T47D (cell line): ENCODE measurements around the gene TPMT.

ENCODE experiments used
- DNase-seq, 2 experiments: peaks; one replicate each; pipeline versions ENCODE4 v3.0.0 to v3.0.0-alpha.2; 2011 to 2012; ENCODE audit warnings: low read depth in 1 of 2, low spot score in 1 of 2
- JUND ChIP-seq: IDR thresholded peaks from 2 replicates; pipeline ENCODE4 v1.6.1; 2012; ENCODE audit warnings: low read depth
- in situ Hi-C: cut with HindIII; loops from 2 replicates; pipeline ENCODE4 v1.10.0; 2016; ENCODE audit warnings: low sequenced_read_pairs, low pct_unique_long_range_greater_than_20kb

The TPMT gene

DNA sequence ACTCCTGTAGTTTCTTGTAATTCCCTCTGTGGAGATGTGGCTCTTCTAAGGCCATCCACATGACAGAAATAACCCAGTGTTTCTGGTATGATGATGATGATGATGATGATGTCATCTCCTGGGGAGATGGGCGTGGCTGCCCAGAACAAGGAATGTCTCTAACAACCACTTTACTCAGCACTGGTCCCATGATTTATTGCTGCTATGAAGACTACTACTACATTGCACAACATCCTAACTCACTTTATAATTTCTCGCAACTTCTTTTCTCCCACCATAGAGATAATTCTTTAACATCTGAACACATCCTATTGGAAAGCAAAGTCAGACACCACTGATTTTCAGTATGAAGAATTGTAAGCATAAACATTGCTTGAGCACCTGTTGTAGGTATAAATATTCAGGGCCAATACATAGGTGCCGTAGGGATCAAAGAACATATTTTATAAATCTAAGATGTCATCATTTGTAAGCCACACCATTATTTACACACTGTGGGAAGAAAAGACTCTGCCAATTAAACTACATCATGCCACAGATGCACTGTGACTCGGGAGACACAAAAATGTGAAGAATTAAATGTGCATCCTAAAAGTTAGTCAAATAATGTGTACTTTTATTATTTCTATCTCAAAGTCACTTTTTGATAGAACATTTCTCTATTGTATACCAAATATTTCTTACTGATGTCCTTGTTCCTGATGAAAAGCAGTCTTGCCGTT, 6.4 kb downstream of the TPMT start:
- DNase-seq, result no peak
- in situ Hi-C loops, result no loop called here
- no peak for TF ChIP-seq JUND

DNA sequence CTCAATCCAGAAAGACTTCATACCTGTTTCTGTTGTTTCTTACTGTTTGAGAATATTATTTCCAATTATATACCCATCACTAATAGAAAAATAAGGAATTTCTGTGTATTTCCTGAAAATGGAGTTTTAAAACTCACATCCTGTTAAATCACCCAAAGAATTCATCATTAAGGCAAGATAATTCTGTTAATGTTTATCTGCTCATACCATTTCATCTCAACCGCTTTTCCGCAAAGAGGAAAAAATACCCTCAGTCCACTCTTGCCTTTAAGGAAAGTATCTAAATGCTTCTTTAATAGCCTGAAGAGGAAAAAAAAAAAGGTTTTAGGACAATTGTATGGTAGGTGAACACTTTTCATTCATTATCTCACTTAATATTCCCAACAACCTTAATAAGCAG, 7.3 kb downstream of the TPMT start:
- in situ Hi-C loops, result no loop called here
- DNase-seq, result no peak
- no peak for TF ChIP-seq JUND

DNA sequence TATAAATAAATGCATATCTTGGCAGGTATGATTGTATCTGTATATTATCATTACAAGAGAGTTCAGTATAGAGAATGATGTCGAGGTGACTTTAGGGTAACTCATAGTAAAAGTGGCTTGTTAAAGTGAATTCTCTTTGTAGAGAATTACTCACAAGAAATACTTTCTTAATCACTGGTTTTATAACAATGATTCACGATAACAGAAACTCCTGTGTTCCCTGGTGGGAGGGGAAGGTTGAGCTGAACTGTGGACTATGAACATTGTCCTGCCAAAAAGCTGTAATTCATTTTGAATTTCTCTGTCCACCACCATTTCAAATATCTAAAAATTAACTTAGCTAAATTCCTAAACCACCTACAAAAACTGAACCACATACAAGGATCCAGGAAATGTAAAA, 7.7 kb downstream of the TPMT start:
- in situ Hi-C loops, result no loop called here
- no peak for TF ChIP-seq JUND
- no peak for DNase-seq

DNA sequence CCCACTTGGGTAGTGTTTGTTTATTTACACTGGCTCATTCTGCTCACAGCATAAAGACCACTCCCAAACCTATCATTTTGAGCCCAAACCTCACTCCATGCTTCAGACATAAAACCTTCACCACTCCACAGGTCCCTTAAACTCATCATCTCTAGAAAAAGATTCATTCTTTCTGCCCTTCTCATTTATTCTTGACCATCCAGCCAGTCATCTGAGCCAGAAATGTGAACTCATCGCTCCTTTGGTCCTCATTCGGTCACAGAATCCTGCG, 12.4 kb downstream of the TPMT start:
- in situ Hi-C loops, result no loop called here
- DNase-seq, result no peak
- no peak for TF ChIP-seq JUND

DNA sequence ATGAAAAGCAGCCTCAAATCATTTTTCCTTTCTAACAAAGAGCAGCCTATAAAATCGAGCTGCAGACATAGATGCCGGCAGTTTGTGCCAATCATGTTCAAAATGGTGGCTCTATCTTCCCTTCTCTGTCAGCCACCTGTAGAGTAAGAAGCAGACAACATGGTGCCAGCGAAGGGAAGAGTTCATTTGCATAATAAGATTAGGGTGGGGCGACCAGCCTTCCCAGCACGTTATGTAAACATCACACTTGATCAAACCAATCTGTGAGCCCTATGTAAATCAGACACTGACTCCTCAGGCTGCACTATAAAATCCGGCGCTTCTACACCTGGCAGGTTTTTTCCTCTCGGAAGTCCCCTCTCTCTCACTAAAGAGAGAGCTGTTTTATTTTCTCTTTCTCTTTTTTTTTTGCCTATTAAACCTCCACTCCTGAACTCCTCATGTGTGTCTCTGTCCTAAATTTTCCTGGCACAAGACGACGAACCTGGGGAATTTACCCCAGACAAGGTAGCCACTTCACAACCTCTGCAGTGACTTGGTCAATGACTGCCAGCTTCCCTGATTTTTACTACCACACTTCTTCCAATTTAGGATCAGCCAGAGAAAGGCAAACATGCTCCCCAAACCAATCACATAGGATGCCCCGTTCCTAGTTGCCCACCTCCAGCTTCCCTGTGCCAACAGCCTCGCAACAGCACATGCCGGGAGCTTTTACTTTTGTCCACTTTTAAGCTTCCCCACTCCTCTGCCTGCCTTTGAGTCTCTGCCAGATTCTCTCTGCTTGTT, 12.9 kb downstream of the TPMT start:
- in situ Hi-C loops, result no loop called here
- TF ChIP-seq JUND, result no peak
- peak in 1 of 2 experiments; percentile 72 for DNase-seq

DNA sequence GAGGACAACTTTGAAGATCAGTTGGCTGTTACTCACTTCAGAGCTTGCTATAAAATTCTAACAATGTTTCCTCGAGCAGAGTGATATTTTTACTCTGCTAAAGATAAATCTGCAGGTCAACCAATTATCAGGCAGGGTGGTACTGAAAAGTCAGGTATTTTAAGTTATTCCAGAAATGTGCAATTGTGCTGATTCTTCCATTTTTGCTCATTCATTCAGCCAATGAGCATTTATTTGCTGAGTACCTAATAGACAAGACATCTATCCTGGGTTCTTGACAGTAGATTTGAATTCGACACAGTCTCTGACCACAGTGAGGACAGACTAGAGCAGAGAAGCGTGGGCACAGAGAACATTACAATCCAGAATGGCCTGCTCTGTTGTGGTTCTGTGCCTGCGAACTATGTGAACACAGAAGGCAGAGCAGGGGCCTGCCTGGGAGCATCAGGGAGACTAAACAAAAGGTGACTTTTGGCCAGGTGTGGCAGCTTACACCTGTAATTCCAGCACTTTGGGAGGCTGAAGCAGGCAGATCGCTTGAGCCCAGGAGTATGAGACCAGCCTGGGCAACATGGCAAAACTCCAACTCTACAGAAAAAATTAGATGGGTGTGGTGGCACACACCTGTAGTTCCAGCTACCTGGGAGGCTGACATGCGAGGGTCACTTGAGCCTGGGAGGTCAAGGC, 14.8 kb downstream of the TPMT start:
- TF ChIP-seq JUND, result no peak
- in situ Hi-C loops, result no loop called here
- no peak for DNase-seq

DNA sequence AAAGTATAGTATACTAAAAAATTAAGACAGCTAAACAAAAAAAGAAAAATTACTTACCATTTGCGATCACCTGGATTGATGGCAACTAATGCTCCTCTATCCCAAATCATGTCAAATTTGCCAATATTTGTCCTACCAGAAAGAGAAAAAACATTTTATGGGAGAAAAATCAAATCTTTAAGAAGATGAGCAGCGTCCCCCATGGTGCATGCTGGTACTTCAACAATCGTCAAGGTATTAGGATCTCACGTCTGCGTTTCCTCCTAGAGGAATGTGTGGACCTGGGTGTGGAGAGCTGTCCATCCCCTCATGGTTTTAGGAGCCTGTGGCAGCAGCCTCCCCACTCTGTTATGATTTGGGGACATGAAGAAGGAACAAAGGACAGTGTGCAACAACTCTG, 16.0 kb downstream of the TPMT start:
- in situ Hi-C loops, result no loop called here
- DNase-seq, result no peak
- TF ChIP-seq JUND, result no peak

DNA sequence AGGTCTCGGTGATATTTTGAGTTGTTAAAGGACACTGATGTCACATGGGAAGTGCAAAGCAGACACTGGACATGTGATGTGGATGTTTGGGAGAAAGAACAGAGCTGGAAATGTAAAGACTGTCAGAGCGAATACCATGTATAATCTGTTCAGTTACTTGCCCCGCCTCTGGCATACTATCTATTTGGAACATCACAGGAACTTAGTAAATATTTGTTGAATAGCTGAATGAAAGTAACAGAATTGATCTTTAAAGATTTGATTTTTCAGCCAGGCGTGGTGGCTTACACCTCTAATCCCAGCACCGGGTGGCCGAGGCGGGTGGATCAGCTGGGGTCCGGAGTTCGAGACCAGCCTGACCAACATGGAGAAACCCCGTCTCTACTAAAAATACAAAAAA, 18.6 kb downstream of the TPMT start:
- in situ Hi-C loops, result no loop called here
- TF ChIP-seq JUND, result no peak
- DNase-seq, result no peak

DNA sequence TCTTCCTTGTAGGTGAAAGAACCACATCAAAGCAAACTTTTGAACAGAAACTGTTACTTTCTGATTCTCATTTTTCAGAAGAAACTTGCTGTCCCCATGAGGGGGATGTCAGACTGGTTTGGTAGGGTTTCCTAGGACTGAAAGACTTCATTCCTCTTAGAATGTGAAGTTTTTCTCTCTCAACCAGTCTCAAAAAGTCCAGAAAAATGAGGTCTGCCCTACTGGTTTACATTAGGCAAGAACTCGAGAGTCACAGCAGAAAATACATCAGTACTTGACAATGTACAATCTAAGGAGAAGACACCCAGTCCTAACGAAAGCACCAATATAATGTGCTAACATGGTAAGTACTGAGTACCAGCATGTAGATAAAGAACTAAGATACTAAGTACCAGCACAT, 19.7 kb downstream of the TPMT start:
- in situ Hi-C loops, result no loop called here
- no peak for TF ChIP-seq JUND
- DNase-seq, result no peak

DNA sequence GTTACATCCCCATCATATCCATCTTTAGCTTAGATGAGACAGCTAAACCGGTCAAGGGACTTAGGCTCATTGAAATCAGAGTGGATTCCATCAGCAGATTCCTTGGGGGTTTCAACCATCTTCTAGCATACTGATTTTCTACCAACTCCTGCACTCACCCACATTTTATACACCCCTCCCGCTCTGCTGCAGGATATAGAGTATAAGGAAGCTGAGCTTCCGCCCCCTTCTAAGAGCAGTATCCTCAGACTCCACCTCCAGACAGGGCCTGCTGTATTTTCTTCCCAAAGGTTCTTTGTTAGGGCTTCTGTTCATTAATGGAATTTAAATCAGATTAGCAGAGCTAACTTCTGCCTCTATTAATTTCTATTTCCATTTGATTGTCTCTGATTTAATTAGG, 22.5 kb downstream of the TPMT start:
- no peak for DNase-seq
- in situ Hi-C loops, result no loop called here
- no peak for TF ChIP-seq JUND

DNA sequence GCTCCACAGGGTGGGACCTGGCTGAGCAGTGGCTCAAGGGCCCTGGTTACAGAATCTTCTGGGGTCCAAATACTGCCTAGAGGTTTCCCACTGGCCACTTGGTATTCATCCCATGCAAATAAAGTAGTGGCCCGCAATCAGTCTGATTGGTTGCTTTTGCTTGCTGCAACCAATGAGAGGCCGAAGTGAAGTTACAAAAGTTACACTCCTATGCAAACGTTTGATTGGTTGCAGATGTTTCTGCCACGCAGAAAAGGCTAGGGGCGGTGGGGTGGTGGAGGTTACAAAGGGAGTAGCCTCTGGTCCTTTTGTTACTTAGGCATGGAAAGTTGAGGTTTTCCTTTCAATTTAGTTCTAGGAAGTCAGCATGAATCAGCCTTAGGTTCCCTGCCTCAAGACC, 28.8 kb downstream of the TPMT start:
- in situ Hi-C loops, result no loop called here
- DNase-seq, result no peak
- no peak for TF ChIP-seq JUND

DNA sequence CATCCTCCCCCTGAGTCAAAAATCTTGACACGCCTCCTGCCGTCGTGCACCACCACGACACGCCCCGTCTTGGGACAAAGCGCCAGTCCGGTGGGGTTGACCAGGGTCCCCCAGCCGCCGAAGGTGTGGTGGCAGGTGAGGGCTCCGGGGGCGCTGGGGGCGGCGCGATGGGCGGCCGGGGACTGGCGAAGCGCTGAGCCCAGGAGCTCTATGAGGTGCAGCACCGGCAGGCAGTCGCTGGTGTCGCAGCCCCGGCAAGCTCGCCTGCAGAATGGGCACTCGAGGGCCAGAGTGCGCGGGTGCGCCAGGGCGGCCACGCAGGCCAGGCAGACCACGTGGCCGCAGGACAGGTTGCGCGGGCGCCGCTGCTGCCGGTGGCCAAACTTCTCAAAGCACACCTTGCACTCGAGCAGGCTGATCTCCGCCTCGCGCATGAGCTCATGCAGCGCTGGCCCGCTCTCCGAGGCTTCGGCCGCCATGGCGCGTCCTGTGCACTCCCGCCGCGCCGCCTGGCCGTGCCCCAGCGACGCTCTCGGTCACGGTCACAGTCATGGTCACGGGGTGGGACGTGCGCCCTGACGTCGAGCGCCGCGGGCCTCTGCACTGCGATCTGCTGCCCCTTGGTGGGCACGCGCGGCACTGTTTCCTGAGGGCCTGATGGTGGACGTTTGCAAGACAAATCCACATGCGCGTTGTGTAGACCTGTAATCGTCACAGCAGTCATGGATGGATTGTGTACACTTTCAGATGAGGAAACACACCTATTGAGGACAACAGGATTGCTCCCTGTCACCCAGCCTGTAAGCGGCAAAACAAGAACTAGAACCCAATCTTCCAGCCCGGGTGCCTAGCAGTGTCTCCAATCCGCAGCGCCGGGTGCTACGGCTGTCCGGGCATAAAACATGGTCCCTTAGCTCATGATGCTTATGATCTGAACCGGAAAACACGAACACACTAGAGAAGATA, 32.5 kb downstream of the TPMT start, which contains the start of gene NHLRC1:
TSS of gene NHLRC1 (minus strand) at position 550 of the 966 bp plus-strand sequence. CDS start at position 479, 71 bp downstream.
- in situ Hi-C loops, result no loop called here
- TF ChIP-seq JUND, result no peak
- DNase-seq, result peak; percentile 66 to 95
